GM10266 (cell line): ENCODE results near the gene CHL1.

ENCODE experiments used
- DNase-seq: peaks from one replicate; pipeline ENCODE4 v3.0.0; 2012; ENCODE audit errors: extremely low spot score
- CTCF ChIP-seq: IDR thresholded peaks from 2 replicates; pipeline ENCODE4 v1.5.1; 2012; ENCODE audit warnings: mild to moderate bottlenecking, low read depth; ENCODE audit not compliant: control insufficient read depth, insufficient read depth; ENCODE audit errors: missing control alignments

CHL1 gene

GRCh38 chr3:458653-459310, 262.2 kb downstream of the CHL1 start:
- TF ChIP-seq CTCF = no peak
- no peak for DNase-seq
